ENCODE data around the gene GALNT2. TPM values are rescaled to one million over a fixed set of nuclear protein-coding genes. Genes with fewer than 3 reads are reported as not detected.

GALNT2 gene
- total RNA-seq, 2 donors from 2014 or later, result 47.4 to 67.3 TPM

- H3K9ac ChIP-seq (ENCODE audit: low read depth in 2 of 2, low read length in 2 of 2), result no peak overlapping the region
- DNase-seq, result no peak
Measured at GRCh38 chr1:230235876-230236275, 168.8 kb downstream of the GALNT2 start.

GRCh38 chr1:230236301-230237008, 169.4 kb downstream of the GALNT2 start:
- no peak for TF ChIP-seq CTCF (IDR thresholded peaks at IDR 0.05)
- no peaks in the 10 kb centered on the region for H3K27me3 ChIP-seq
- H3K36me3 ChIP-seq, result no peaks in the 10 kb centered on the region
- DNase-seq, result no peak
- no peak overlapping the region for H3K4me3 ChIP-seq
- peaks cover under 1% of the 10 kb centered on the region for H3K4me1 ChIP-seq
- H3K27ac ChIP-seq, result no peak overlapping the region
- intact Hi-C loops (cut with DNase I), result no loop called here
- no peak overlapping the region for H3K9ac ChIP-seq (ENCODE audit: low read depth in 2 of 2, low read length in 2 of 2)
- H3K9me3 ChIP-seq, result no peaks in the 10 kb centered on the region

More at GRCh38 chr1:230235876-230236275, 168.8 kb downstream of the GALNT2 start:
- intact Hi-C loops (cut with DNase I), result no loop called here
- Histone ChIP-seq H3K4me1 (peaks cover 2% of the 10 kb centered on the region), H3K9me3 (no peaks in the 10 kb centered on the region), H3K27me3 (no peaks in the 10 kb centered on the region), H3K36me3 (no peaks in the 10 kb centered on the region), H3K4me3 (no peak overlapping the region), H3K27ac (no peak overlapping the region)
- no peak for TF ChIP-seq CTCF (IDR thresholded peaks at IDR 0.05)

GRCh38 chr1:230237009-230237370, 170.0 kb downstream of the GALNT2 start:
- no peaks in the 10 kb centered on the region for H3K36me3 ChIP-seq
- intact Hi-C loops (cut with DNase I), result no loop called here
- DNase-seq, result no peak

GRCh38 chr1:230237805-230238204, 170.8 kb downstream of the GALNT2 start:
- Histone ChIP-seq H3K4me3 (no peak overlapping the region), H3K9ac (ENCODE audit: low read depth in 2 of 2, low read length in 2 of 2) (no peak overlapping the region), H3K27me3 (no peaks in the 10 kb centered on the region), H3K4me1 (no peaks in the 10 kb centered on the region), H3K9me3 (no peaks in the 10 kb centered on the region), H3K27ac (no peak overlapping the region), H3K36me3 (no peaks in the 10 kb centered on the region)
- no peak for TF ChIP-seq CTCF (IDR thresholded peaks at IDR 0.05)
- intact Hi-C loops (cut with DNase I), result no loop called here
- DNase-seq, result no peak

More at GRCh38 chr1:230237009-230237370, 170.0 kb downstream of the GALNT2 start:
- H3K9me3 ChIP-seq, result no peaks in the 10 kb centered on the region
- no peaks in the 10 kb centered on the region for H3K27me3 ChIP-seq
- H3K9ac ChIP-seq (ENCODE audit: low read depth in 2 of 2, low read length in 2 of 2), result no peak overlapping the region
- no peak overlapping the region for H3K27ac ChIP-seq
- H3K4me1 ChIP-seq, result no peaks in the 10 kb centered on the region
- no peak for TF ChIP-seq CTCF (IDR thresholded peaks at IDR 0.05)
- H3K4me3 ChIP-seq, result no peak overlapping the region

- no peak overlapping the region for H3K9ac ChIP-seq (ENCODE audit: low read depth in 2 of 2, low read length in 2 of 2)
- TF ChIP-seq CTCF (IDR thresholded peaks at IDR 0.05), result no peak
- H3K4me3 ChIP-seq, result no peak overlapping the region
- no peak for DNase-seq
- no peak overlapping the region for H3K27ac ChIP-seq
- no peaks in the 10 kb centered on the region for H3K4me1 ChIP-seq
- no peaks in the 10 kb centered on the region for H3K36me3 ChIP-seq
- intact Hi-C loops (cut with DNase I), result no loop called here
- H3K27me3 ChIP-seq, result no peaks in the 10 kb centered on the region
- no peaks in the 10 kb centered on the region for H3K9me3 ChIP-seq
Measured at GRCh38 chr1:230240446-230241086, 173.5 kb downstream of the GALNT2 start.

Measured in colonic mucosa (tissue), 4 donors.